Measurements from ENCODE around the gene FAF1.

DNA sequence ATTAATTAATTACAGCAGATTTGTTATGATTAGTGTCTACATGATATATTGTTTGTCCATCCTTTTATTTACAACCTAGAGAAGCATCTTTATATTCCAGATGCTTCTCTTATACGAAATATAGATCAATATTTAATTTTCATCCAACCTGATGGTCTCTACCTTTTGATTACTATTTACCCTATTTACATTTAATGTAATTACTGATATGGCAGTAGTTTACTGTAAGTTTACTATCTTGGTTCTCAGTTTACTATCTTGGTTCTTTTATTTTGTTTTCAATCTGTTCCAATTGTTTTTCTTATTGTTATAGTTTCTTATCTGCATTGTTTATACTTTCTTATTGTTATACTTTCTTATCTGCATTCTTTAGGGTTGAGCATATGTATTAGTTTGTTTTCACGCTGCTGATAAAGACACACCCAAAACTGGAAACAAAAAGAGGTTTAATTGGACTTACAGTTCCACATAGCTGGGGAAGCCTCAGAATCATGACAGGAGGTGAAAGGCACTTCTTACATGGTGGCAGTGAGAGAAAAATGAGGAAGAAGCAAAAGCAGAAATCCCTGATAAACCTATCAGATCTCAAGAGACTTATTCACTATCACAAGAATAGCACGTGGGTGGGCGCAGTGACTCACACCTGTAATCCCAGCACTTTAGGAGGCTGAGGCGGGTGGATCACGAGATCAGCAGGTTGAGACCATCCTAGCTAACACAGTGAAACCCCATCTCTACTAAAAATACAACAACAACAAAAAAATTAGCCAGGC is 28.9 kb downstream of the FAF1 start:
- no peak for TF ChIP-seq CTCF (IDR thresholded peaks at IDR 0.05)
- no peak for TF ChIP-seq POLR2A (IDR thresholded peaks at IDR 0.05)

Data from ovary (tissue), 3 donors.